ENCODE data around the gene ADO.

- TF ChIP-seq CTCF (IDR thresholded peaks at IDR 0.05 in 4 of 5, conservative IDR thresholded peaks at IDR 0.05 in 1 of 5) = no peak
- TF ChIP-seq POLR2A (IDR thresholded peaks at IDR 0.05) = peak; percentile 72 to 82
These were observed at the start of gene ADO for GRCh38 chr10:62804356-62805230.
